Transverse colon (tissue), 4 donors: ENCODE measurements around the gene PDE6D.

ENCODE experiments used
- CTCF ChIP-seq, 5 experiments: fragments of 200-600 bp in 3 of 5; fragments of 450-650 bp in 2 of 5; sonication (generic) in 3 of 5; IDR thresholded peaks; 1 replicate in 2 of 5; 2 replicates in 3 of 5; pipeline ENCODE4 v1.5.1; 2016 to 2017; ENCODE audit warnings: antibody characterized with exemption in 5 of 5, inconsistent platforms in 3 of 5, mild to moderate bottlenecking in 2 of 5, moderate library complexity in 1 of 5
- EP300 ChIP-seq: sonication (generic); formaldehyde crosslinking; IDR thresholded peaks from one replicate; pipeline ENCODE4 v1.6.1; 2017; ENCODE audit warnings: antibody characterized with exemption, low read depth
- POLR2AphosphoS5 ChIP-seq, 3 donors: sonication (generic); formaldehyde crosslinking; IDR thresholded peaks; one replicate each; pipeline ENCODE4 v1.6.1; 2016; ENCODE audit warnings: antibody characterized with exemption in 3 of 3

DNA sequence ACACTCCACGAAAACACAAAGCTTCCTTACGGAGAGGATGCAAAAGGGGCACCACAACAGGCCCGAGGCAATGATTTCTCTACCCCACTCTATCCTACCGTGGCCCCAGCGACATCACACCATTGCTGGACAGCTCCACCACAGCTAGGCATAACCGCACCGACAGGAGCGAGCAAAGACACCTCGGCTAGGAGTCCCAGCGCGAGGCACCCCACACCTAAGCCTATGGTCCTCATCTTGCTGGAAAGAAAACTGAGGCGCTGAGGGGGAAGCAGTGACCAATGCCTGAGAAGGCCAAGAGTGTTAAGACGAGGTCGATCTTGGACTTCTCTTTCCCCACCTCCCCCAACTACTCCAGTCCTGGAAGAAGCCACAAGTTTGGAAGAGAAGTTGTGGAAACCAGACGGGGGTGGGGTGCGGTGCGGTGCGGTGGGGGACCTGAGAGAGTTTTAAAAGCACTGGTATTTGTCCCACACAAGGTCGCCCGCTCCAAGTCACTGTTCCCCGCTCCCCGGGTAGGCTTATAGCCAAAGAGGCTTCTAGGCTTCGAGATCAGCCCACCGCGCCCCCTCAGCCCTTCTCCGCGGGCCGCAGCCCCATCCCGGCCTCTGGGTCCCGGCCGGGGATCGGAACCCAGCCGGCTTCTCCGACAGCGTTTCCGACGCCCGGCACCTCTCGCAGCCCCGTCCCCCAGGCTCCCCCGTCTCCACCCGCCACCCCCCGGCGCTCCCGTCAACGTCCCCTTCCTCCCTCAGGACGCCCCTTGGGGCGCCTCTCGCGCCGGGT is 766 bp downstream of the PDE6D start:
- TF ChIP-seq CTCF (IDR thresholded peaks at IDR 0.05), result no peak
- TF ChIP-seq EP300, result no peak
- TF ChIP-seq POLR2AphosphoS5 (IDR thresholded peaks at IDR 0.05), result no peak
